GM12801 (cell line): ENCODE data around the gene NCKAP5.

Experiments
- CTCF ChIP-seq: IDR thresholded peaks from one replicate; pipeline ENCODE4 v1.5.1; 2011; ENCODE audit warnings: control low read depth; ENCODE audit not compliant: insufficient read length; ENCODE audit errors: extremely low read depth

NCKAP5 gene

GRCh38 chr2:133200684-133201421 is 367.4 kb downstream of the NCKAP5 start:
- TF ChIP-seq CTCF, result no peak

DNA sequence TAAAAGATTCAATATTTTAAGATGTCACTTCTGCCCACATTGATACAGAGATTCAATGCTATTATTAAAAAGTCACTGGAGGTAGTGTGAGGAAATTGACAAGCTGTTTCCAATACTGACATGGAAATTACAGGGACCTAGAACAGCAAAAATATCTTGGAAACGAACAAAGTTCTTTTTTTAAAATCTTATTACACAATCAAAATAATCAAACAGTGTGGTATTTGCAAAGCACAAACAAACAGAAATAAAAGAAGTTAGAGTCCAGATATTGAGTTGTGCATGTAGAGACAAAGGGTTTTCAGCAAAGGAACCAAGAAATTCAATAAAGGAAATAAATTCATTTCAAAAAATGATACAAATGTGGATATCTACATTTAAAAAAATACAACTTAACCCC is 369.6 kb downstream of the NCKAP5 start:
- no peak for TF ChIP-seq CTCF

DNA sequence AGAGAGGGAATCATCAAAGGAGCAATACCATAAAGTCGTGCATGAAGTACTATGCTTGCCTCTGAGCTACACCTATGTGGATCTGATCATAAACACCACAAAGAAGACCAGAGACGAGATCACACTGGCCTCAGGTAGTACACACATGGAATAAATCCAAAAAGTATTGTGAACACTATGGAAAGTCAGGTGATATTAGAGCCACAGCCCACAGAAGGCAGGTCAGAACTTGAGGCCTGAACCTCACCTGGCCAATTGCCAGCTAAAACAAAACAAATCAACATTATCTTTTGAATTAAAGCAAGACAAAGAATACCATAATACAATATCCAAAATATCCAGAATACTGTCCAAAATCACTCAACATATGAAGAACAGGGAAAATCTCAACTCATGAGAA is 371.1 kb downstream of the NCKAP5 start:
- no peak for TF ChIP-seq CTCF

DNA sequence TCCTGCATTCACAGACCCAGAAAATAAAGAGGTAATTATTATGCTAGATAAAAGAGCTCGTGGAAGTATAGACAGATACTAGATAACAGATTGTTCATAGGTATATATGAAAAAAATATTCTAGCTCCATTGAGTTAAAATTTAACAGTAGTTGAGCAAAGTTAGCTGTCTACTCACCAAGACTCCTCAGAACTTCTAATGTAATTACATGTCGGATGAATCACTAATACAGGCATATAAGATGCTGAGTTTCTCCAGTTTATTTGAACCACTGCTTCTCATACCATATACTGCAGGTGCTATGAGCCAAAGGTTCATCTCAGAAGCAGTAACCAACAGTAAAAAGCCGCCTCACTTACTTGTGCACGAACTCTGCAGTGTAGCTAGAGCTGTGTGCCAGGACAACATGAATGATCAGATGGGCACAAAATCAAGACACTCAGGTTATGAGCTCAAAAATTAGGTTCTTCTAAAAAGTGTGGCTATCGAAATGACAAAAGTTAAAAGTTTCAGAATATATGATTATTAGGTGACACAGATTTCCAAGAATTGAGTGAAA is 373.4 kb downstream of the NCKAP5 start:
- no peak for TF ChIP-seq CTCF

GRCh38 chr2:133194362-133194655 is 374.0 kb downstream of the NCKAP5 start:
- TF ChIP-seq CTCF, result no peak

DNA sequence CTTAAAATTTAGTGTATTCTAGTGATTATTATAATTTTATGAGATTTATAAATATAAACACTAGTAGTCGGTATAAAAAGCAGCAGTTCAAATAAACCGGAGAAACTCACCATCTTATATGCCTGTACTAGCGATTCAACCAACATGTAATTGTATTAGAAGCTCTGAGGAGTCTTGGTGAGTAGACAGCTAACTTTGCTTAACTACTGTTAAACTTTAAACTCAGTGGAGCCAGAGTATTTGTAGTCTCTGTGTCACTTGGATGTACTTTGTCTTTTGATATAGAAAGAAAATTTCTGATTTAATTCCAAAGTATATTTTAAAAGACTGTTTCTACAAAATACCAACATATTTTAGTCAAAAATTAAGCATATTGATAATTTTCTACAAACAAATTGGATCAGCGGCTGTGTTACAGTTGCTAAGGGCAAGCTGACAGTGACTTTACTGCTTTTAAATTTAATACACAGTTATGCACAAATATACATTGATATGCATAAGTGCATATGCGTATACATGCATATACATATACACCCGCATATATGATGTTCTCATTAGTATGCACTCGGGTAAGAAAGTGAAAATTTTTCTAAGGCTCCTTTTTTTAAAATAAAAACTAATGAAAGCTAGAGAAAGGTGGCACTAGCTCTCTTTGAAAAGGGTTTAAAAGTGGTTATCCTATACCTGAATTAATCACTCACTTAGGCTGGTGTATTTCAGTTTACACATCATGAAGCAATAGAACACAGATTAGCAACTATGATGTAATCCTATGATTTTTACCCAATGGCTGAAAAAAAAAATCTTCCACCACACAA is 374.5 kb downstream of the NCKAP5 start:
- no peak for TF ChIP-seq CTCF

DNA sequence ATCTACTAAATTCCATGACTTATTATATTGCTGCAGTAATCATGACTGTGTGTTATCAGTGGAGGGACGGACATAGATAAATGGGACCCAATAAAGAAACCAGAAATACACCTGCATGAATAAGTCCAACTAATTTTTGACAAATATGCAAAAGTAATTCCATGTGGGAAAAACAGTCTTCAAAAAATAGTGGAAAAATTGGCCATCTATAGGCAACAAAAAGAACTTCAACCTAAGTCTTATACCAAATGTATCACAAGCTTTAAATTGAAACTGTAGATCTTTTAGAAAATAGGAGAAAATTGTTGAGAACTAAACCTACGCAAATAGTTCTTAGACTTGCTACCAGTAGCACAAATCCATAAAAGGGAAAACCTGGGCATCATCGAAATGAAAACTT is 376.2 kb downstream of the NCKAP5 start:
- no peak for TF ChIP-seq CTCF
